Liver (tissue), 9 donors: ENCODE data around the gene AP4B1. TPM values are rescaled to one million over a fixed set of nuclear protein-coding genes. Genes with fewer than 3 reads are reported as not detected.

ENCODE experiments used
- DNase-seq: peaks from one replicate; pipeline ENCODE4 v3.0.0-alpha.2; 2017; ENCODE audit warnings: low spot score
- H3K27ac ChIP-seq, 2 donors: one replicate each; pipeline ENCODE4 v1.7.0; 2013; ENCODE audit warnings: inconsistent platforms in 2 of 2, low read length in 2 of 2, control low read depth in 1 of 2, low read depth in 1 of 2, mild to moderate bottlenecking in 1 of 2
- H3K27me3 ChIP-seq, 4 donors: one replicate each; pipeline versions ENCODE4 v1.6.1 to v1.7.0; 2013; ENCODE audit warnings: low read length in 3 of 4, inconsistent platforms in 1 of 4, mild to moderate bottlenecking in 1 of 4, moderate library complexity in 1 of 4; ENCODE audit not compliant: control insufficient read depth in 4 of 4, insufficient read depth in 4 of 4
- H3K36me3 ChIP-seq, 4 donors: one replicate each; pipeline versions ENCODE4 v1.6.1 to v1.7.0; 2013; ENCODE audit warnings: low read length in 3 of 4, mild to moderate bottlenecking in 3 of 4, low read depth in 1 of 4, moderate library complexity in 1 of 4; ENCODE audit not compliant: control insufficient read depth in 4 of 4, insufficient read depth in 3 of 4
- H3K4me1 ChIP-seq, 4 donors: one replicate each; pipeline versions ENCODE4 v1.6.1 to v1.7.0; 2013; ENCODE audit warnings: low read length in 3 of 4, mild to moderate bottlenecking in 3 of 4, moderate library complexity in 1 of 4; ENCODE audit not compliant: control insufficient read depth in 4 of 4, insufficient read depth in 4 of 4
- H3K4me3 ChIP-seq, 3 donors: one replicate each; pipeline versions ENCODE4 v1.6.1 to v1.7.0; 2013; ENCODE audit warnings: low read length in 3 of 3, control low read depth in 1 of 3, low read depth in 1 of 3, mild to moderate bottlenecking in 1 of 3
- H3K9ac ChIP-seq, 2 donors: one replicate each; pipeline ENCODE4 v1.7.0; 2013; ENCODE audit warnings: low read length in 2 of 2, mild to moderate bottlenecking in 2 of 2, moderate library complexity in 2 of 2, control low read depth in 1 of 2, low read depth in 1 of 2
- H3K9me3 ChIP-seq, 4 donors: one replicate each; pipeline versions ENCODE4 v1.6.1 to v1.7.0; 2013; ENCODE audit warnings: low read length in 3 of 4; ENCODE audit not compliant: control insufficient read depth in 4 of 4
- EGR1 ChIP-seq, 2 donors: IDR thresholded peaks; 2 replicates each; pipeline ENCODE4 v1.6.1; 2016 to 2018; ENCODE audit warnings: antibody characterized with exemption in 2 of 2, low read depth in 2 of 2
- FOXA1 ChIP-seq: IDR thresholded peaks from 2 replicates; pipeline ENCODE4 v1.6.1; 2016; ENCODE audit warnings: antibody characterized with exemption
- FOXA2 ChIP-seq: IDR thresholded peaks from 2 replicates; pipeline ENCODE4 v1.6.1; 2016; ENCODE audit warnings: antibody characterized with exemption
- GABPA ChIP-seq, 2 donors: IDR thresholded peaks in 1 of 2; conservative IDR thresholded peaks in 1 of 2; 2 replicates each; pipeline ENCODE4 v1.6.1; 2016; ENCODE audit warnings: antibody characterized with exemption in 2 of 2, mild to moderate bottlenecking in 1 of 2, moderate library complexity in 1 of 2
- HNF4A ChIP-seq, 2 donors: conservative IDR thresholded peaks; 2 replicates each; pipeline ENCODE4 v1.6.1; 2016; ENCODE audit warnings: antibody characterized with exemption in 2 of 2, mild to moderate bottlenecking in 2 of 2
- HNF4G ChIP-seq: IDR thresholded peaks from 2 replicates; pipeline ENCODE4 v1.6.1; 2016; ENCODE audit warnings: antibody characterized with exemption
- JUND ChIP-seq, 2 donors: IDR thresholded peaks; 2 replicates each; pipeline ENCODE4 v1.6.1; 2016; ENCODE audit warnings: antibody characterized with exemption in 2 of 2
- NR2F2 ChIP-seq: IDR thresholded peaks from 2 replicates; pipeline ENCODE4 v1.6.1; 2016; ENCODE audit warnings: antibody characterized with exemption
- RAD21 ChIP-seq, 2 donors: IDR thresholded peaks; 2 replicates each; pipeline ENCODE4 v1.6.1; 2016; ENCODE audit warnings: antibody characterized with exemption in 2 of 2, mild to moderate bottlenecking in 2 of 2
- RXRA ChIP-seq, 2 donors: IDR thresholded peaks; 2 replicates each; pipeline ENCODE4 v1.6.1; 2017 to 2018; ENCODE audit warnings: antibody characterized with exemption in 2 of 2, mild to moderate bottlenecking in 1 of 2
- SP1 ChIP-seq: IDR thresholded peaks from 2 replicates; pipeline ENCODE4 v1.6.1; 2018; ENCODE audit warnings: antibody characterized with exemption, mild to moderate bottlenecking
- TAF1 ChIP-seq: conservative IDR thresholded peaks from 2 replicates; pipeline ENCODE4 v1.6.1; 2016; ENCODE audit warnings: antibody characterized with exemption, mild to moderate bottlenecking
- YY1 ChIP-seq: IDR thresholded peaks from 2 replicates; pipeline ENCODE4 v1.6.1; 2016; ENCODE audit warnings: antibody characterized with exemption, mild to moderate bottlenecking
- WGBS: extraction: QIAGEN DNeasy Blood & Tissue Kit; methylation state at CpG from one replicate; pipeline ENCODE4 v1.1.7; 2013; 5-methylcytosine and 5-hydroxymethylcytosine counted together
- polyA plus RNA-seq, 2 donors: library from polyadenylated mRNA; stranded (reverse) in 1 of 2; unstranded in 1 of 2; fragments of 200-250 nt in 1 of 2; fragments of >200 nt in 1 of 2; fragmentation: Nextera tagmentation in 1 of 2; extraction: Ambion mirVana in 1 of 2; gene quantifications; one replicate each; pipeline versions ENCODE4 v1.2.1 to v1.2.3, GENCODE V29; 2013 to 2015
- total RNA-seq, 2 donors: library from RNA; depleted of rRNA; stranded (reverse); fragments of >200 nt; gene quantifications; one replicate each; pipeline ENCODE4 v1.2.3, GENCODE V29; 2014
- TF ChIP-seq, protein P1 (sequence below): IDR thresholded peaks from 2 replicates; pipeline ENCODE4 v1.6.1; 2016; ENCODE audit warnings: antibody characterized with exemption
- TF ChIP-seq, protein P2 (sequence below): IDR thresholded peaks from 2 replicates; pipeline ENCODE4 v1.6.1; 2016; ENCODE audit warnings: antibody characterized with exemption
- TF ChIP-seq, protein P3 (sequence below): IDR thresholded peaks from 2 replicates; pipeline ENCODE4 v1.6.1; 2016; ENCODE audit warnings: antibody characterized with exemption, mild to moderate bottlenecking
- TF ChIP-seq, protein P4 (sequence below): IDR thresholded peaks from 2 replicates; pipeline ENCODE4 v1.6.1; 2016; ENCODE audit warnings: antibody characterized with exemption
- TF ChIP-seq, protein P5 (sequence below): fragments of 150-350 bp; IDR thresholded peaks from 2 replicates; pipeline ENCODE4 v1.5.1; 2017; ENCODE audit warnings: improper control_type of control experiment, low read depth, low read length; ENCODE audit not compliant: missing input control
- donor health status: healthy.
- donor health status: healthy.
- donor health status: healthy.
- donor health status: healthy.
- donor health status: healthy.

The AP4B1 gene
- total and polyA plus RNA-seq, 4 donors = 4.3 to 10.6 (median 7.0) TPM

DNA sequence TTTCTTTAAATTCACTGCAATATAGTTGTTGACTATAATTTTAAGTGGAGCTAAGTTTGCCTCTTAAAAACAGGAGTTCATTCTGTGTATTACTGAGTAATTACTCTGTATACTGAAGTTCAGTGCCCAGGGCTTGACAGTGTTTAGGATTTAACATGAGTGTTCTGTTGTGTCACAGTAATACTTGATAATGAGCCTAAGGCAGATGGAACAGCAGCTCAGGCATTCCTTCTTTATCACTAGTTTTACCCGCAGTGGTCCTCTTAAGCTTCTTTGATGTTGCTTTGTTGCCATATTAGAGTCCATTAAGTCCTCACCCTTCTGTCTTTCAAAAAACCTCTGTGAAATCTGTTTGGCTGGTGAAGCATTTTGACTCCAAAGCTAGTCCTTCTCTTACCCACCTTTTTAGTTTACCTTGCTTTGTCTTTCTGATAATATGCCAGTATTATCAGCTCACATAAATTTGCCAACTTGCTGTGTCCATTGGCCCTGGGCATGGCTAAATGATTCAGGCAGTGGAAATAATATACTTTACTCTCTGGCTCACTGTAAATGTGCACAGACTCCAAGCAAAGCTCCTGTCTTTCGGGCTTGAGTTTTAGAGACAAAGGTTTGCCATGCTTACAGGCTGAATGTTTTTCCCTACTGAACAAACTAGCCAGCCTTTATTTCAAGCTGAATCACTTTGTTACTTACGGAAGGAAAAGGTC lies 42.2 kb upstream of the AP4B1 start:
- H3K4me1 ChIP-seq = peaks cover 2 to 29% (median 22%) of the 10 kb centered on the region in 4 donors
- no peaks in the 10 kb centered on the region for H3K9me3 ChIP-seq
- H3K4me3 ChIP-seq = no peak overlapping the region
- H3K27ac ChIP-seq = no peak overlapping the region
- no peaks in the 10 kb centered on the region for H3K27me3 ChIP-seq
- H3K36me3 ChIP-seq = peaks cover 0 to 3% (median 0%) of the 10 kb centered on the region in 4 donors
- no peak for DNase-seq
- WGBS = 64% methylated on average over 3 of the region's 3 CpGs
- no peak overlapping the region for H3K9ac ChIP-seq
- TF ChIP-seq SP1 (no peak), NR2F2 (no peak), JUND (IDR thresholded peaks at IDR 0.05) (no peak), HNF4A (conservative IDR thresholded peaks at IDR 0.05) (no peak), GABPA (IDR thresholded peaks at IDR 0.05 in 1 of 2, conservative IDR thresholded peaks at IDR 0.05 in 1 of 2) (no peak), HNF4G (no peak), RAD21 (IDR thresholded peaks at IDR 0.05) (no peak), FOXA1 (no peak), TAF1 (no peak), EGR1 (IDR thresholded peaks at IDR 0.05; ENCODE audit: low read depth in 2 of 2) (no peak), FOXA2 (no peak), YY1 (no peak), RXRA (IDR thresholded peaks at IDR 0.05) (no peak)
- TF ChIP-seq, protein P1, sequence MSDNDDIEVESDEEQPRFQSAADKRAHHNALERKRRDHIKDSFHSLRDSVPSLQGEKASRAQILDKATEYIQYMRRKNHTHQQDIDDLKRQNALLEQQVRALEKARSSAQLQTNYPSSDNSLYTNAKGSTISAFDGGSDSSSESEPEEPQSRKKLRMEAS = no peak
- TF ChIP-seq, protein P2, sequence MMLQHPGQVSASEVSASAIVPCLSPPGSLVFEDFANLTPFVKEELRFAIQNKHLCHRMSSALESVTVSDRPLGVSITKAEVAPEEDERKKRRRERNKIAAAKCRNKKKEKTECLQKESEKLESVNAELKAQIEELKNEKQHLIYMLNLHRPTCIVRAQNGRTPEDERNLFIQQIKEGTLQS = no peak
- TF ChIP-seq, protein P3, sequence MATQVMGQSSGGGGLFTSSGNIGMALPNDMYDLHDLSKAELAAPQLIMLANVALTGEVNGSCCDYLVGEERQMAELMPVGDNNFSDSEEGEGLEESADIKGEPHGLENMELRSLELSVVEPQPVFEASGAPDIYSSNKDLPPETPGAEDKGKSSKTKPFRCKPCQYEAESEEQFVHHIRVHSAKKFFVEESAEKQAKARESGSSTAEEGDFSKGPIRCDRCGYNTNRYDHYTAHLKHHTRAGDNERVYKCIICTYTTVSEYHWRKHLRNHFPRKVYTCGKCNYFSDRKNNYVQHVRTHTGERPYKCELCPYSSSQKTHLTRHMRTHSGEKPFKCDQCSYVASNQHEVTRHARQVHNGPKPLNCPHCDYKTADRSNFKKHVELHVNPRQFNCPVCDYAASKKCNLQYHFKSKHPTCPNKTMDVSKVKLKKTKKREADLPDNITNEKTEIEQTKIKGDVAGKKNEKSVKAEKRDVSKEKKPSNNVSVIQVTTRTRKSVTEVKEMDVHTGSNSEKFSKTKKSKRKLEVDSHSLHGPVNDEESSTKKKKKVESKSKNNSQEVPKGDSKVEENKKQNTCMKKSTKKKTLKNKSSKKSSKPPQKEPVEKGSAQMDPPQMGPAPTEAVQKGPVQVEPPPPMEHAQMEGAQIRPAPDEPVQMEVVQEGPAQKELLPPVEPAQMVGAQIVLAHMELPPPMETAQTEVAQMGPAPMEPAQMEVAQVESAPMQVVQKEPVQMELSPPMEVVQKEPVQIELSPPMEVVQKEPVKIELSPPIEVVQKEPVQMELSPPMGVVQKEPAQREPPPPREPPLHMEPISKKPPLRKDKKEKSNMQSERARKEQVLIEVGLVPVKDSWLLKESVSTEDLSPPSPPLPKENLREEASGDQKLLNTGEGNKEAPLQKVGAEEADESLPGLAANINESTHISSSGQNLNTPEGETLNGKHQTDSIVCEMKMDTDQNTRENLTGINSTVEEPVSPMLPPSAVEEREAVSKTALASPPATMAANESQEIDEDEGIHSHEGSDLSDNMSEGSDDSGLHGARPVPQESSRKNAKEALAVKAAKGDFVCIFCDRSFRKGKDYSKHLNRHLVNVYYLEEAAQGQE = no peak
- TF ChIP-seq, protein P4, sequence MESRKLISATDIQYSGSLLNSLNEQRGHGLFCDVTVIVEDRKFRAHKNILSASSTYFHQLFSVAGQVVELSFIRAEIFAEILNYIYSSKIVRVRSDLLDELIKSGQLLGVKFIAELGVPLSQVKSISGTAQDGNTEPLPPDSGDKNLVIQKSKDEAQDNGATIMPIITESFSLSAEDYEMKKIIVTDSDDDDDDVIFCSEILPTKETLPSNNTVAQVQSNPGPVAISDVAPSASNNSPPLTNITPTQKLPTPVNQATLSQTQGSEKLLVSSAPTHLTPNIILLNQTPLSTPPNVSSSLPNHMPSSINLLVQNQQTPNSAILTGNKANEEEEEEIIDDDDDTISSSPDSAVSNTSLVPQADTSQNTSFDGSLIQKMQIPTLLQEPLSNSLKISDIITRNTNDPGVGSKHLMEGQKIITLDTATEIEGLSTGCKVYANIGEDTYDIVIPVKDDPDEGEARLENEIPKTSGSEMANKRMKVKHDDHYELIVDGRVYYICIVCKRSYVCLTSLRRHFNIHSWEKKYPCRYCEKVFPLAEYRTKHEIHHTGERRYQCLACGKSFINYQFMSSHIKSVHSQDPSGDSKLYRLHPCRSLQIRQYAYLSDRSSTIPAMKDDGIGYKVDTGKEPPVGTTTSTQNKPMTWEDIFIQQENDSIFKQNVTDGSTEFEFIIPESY = no peak
- TF ChIP-seq, protein P5, sequence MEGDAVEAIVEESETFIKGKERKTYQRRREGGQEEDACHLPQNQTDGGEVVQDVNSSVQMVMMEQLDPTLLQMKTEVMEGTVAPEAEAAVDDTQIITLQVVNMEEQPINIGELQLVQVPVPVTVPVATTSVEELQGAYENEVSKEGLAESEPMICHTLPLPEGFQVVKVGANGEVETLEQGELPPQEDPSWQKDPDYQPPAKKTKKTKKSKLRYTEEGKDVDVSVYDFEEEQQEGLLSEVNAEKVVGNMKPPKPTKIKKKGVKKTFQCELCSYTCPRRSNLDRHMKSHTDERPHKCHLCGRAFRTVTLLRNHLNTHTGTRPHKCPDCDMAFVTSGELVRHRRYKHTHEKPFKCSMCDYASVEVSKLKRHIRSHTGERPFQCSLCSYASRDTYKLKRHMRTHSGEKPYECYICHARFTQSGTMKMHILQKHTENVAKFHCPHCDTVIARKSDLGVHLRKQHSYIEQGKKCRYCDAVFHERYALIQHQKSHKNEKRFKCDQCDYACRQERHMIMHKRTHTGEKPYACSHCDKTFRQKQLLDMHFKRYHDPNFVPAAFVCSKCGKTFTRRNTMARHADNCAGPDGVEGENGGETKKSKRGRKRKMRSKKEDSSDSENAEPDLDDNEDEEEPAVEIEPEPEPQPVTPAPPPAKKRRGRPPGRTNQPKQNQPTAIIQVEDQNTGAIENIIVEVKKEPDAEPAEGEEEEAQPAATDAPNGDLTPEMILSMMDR = no peak
